Parathyroid adenoma (tissue), 2 donors: ENCODE data around the gene OGN.

ENCODE experiments used
- H2AFZ ChIP-seq: fragments of 300-600 bp; sonication (generic); one replicate; pipeline ENCODE4 v1.7.0; 2017; ENCODE audit warnings: antibody characterized with exemption, mild to moderate bottlenecking
- H3K27ac ChIP-seq: fragments of 300-600 bp; sonication (generic); one replicate; pipeline ENCODE4 v1.7.0; 2017
- H3K27me3 ChIP-seq: fragments of 300-600 bp; sonication (generic); one replicate; pipeline ENCODE4 v1.7.0; 2017; ENCODE audit warnings: low read length; ENCODE audit not compliant: control insufficient read depth, insufficient read depth
- H3K36me3 ChIP-seq: fragments of 300-600 bp; sonication (generic); one replicate; pipeline ENCODE4 v1.7.0; 2017; ENCODE audit warnings: low read length; ENCODE audit not compliant: control insufficient read depth, insufficient read depth
- H3K4me1 ChIP-seq: fragments of 300-600 bp; sonication (generic); one replicate; pipeline ENCODE4 v1.7.0; 2017; ENCODE audit warnings: control low read depth
- H3K4me2 ChIP-seq: fragments of 300-600 bp; sonication (generic); one replicate; pipeline ENCODE4 v1.7.0; 2017; ENCODE audit warnings: low read length
- H3K4me3 ChIP-seq: fragments of 300-600 bp; sonication (generic); one replicate; pipeline ENCODE4 v1.7.0; 2017; ENCODE audit warnings: low read depth, low read length
- H3K79me2 ChIP-seq: fragments of 300-600 bp; sonication (generic); one replicate; pipeline ENCODE4 v1.7.0; 2017; ENCODE audit warnings: control low read depth
- H3K9ac ChIP-seq: fragments of 300-600 bp; sonication (generic); one replicate; pipeline ENCODE4 v1.7.0; 2017; ENCODE audit warnings: mild to moderate bottlenecking
- H3K9me3 ChIP-seq: fragments of 300-600 bp; sonication (generic); one replicate; pipeline ENCODE4 v1.7.0; 2017; ENCODE audit warnings: low read length; ENCODE audit not compliant: control insufficient read depth
- CTCF ChIP-seq: fragments of 300-600 bp; sonication (generic); IDR thresholded peaks from one replicate; pipeline ENCODE4 v1.7.0; 2017; ENCODE audit warnings: antibody characterized with exemption, mild to moderate bottlenecking
- donor health status: primary hyperparathyroidism.

OGN gene

DNA sequence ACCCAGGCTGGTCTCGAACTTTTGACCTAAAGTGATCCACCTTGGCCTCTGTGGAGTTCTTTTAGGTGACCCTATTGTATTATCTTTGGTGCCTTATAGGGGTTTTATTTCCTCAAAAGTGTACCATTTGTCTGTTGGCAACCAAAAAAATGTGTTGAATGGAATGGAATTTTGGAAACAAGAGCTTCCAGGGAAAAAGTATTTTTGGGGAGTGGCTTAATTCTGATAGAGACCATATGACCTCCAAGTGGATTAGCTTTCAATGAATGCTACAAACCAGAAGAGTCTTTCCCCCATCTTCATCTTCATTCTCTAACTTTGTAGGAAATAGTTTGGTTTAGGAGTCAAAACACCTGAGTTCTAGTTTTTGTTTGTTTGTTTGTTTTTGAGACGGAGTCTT, 3.4 kb upstream of the OGN start:
- Histone ChIP-seq H2AFZ (no peak overlapping the region), H3K4me2 (no peak overlapping the region), H3K4me1 (no peaks in the 10 kb centered on the region), H3K9me3 (no peaks in the 10 kb centered on the region), H3K4me3 (no peak overlapping the region), H3K27ac (no peak overlapping the region), H3K79me2 (no peaks in the 10 kb centered on the region), H3K27me3 (no peaks in the 10 kb centered on the region), H3K36me3 (no peaks in the 10 kb centered on the region), H3K9ac (no peak overlapping the region)
- no peak for TF ChIP-seq CTCF

GRCh38 chr9:92406477-92406876, 2.1 kb upstream of the OGN start:
- TF ChIP-seq CTCF = no peak
- H3K27ac ChIP-seq = no peak overlapping the region
- no peak overlapping the region for H3K4me3 ChIP-seq

DNA sequence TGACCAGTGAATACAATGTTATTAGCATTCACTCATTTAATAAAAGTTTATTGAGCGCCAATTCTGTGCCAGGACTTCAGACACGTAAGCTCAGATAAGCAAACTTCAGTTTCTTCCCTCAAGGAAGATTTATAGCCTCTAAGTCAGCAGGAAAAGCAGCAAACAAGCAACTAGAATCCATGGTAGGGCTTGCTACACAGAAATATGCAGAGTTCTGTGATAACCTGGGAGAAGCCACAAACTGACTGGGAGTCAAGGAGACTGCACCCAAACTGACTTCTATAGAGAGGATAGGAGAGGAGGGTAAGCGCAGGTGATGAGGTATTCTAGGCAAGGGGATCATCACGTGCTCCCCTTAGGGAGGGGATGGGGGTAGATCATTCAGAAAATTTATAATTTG, 1.4 kb upstream of the OGN start:
- Histone ChIP-seq H3K79me2 (no peaks in the 10 kb centered on the region), H3K27ac (no peak overlapping the region), H3K9ac (no peak overlapping the region)

More at GRCh38 chr9:92406477-92406876, 2.1 kb upstream of the OGN start:
- Histone ChIP-seq H3K79me2 (no peaks in the 10 kb centered on the region), H3K36me3 (no peaks in the 10 kb centered on the region), H3K4me1 (no peaks in the 10 kb centered on the region), H3K4me2 (no peak overlapping the region), H2AFZ (no peak overlapping the region), H3K27me3 (no peaks in the 10 kb centered on the region), H3K9me3 (no peaks in the 10 kb centered on the region), H3K9ac (no peak overlapping the region)

GRCh38 chr9:92402826-92403745, 1.3 kb downstream of the OGN start:
- no peak overlapping the region for H3K4me2 ChIP-seq
- no peaks in the 10 kb centered on the region for H3K9me3 ChIP-seq
- H3K9ac ChIP-seq = no peak overlapping the region
- H3K4me1 ChIP-seq = no peaks in the 10 kb centered on the region
- no peaks in the 10 kb centered on the region for H3K36me3 ChIP-seq
- H3K79me2 ChIP-seq = no peaks in the 10 kb centered on the region
- H2AFZ ChIP-seq = no peak overlapping the region
- TF ChIP-seq CTCF = no peak
- no peaks in the 10 kb centered on the region for H3K27me3 ChIP-seq
- no peak overlapping the region for H3K4me3 ChIP-seq
- no peak overlapping the region for H3K27ac ChIP-seq

More for the DNA sequence above, 1.4 kb upstream of the OGN start:
- H3K4me2 ChIP-seq = no peak overlapping the region
- H3K4me1 ChIP-seq = no peaks in the 10 kb centered on the region
- no peaks in the 10 kb centered on the region for H3K27me3 ChIP-seq
- H2AFZ ChIP-seq = no peak overlapping the region
- no peak for TF ChIP-seq CTCF
- no peaks in the 10 kb centered on the region for H3K9me3 ChIP-seq
- no peak overlapping the region for H3K4me3 ChIP-seq
- no peaks in the 10 kb centered on the region for H3K36me3 ChIP-seq

DNA sequence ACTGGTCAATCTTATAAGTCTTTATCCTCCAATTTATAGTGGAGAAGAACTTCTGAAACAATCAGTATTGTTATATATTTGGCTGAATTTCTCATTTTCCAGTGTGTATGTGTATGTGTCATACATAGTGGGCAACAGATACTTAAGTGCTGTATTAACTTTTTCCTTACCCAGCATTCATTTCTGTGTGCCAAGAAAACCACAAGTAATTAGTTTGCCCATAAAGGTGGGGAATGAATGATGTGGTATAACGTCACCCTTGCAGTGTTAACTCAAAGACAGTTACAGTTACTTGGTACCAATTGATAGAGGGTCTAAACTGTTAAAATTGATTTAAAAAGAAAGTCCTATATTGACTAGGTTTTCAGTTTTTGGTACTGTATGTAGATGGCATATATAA, 2.0 kb downstream of the OGN start:
- Histone ChIP-seq H3K4me1 (no peaks in the 10 kb centered on the region), H3K27me3 (no peaks in the 10 kb centered on the region), H3K27ac (no peak overlapping the region), H3K79me2 (no peaks in the 10 kb centered on the region), H3K9ac (no peak overlapping the region), H3K36me3 (no peaks in the 10 kb centered on the region), H3K4me3 (no peak overlapping the region), H3K4me2 (no peak overlapping the region), H3K9me3 (no peaks in the 10 kb centered on the region), H2AFZ (no peak overlapping the region)
- no peak for TF ChIP-seq CTCF
